DMS 273 treated with DMSO at 0.1 percent for 48 hours (cell line): ENCODE results near the gene TCEA3.

Source experiments
- DNase-seq: peaks from one replicate; lab custom pipeline; 2025; lab: John Stamatoyannopoulos, UW

TCEA3 gene

GRCh38 chr1:23424293-23425192 is at the start of gene TCEA3:
Gene TCEA3 (minus strand): TSS chr1:23424748. CDS start chr1:23424633, 115 bp downstream.
- no peak for DNase-seq

GRCh38 chr1:23473037-23473800 is 48.7 kb upstream of the TCEA3 start:
- DNase-seq: no peak

- no peak for DNase-seq
Observed at GRCh38 chr1:23472351-23473036, 47.9 kb upstream of the TCEA3 start.

- no peak for DNase-seq
Observed at GRCh38 chr1:23471473-23472075, 47.0 kb upstream of the TCEA3 start.

- no peak for DNase-seq
Observed at GRCh38 chr1:23470282-23471070, 45.9 kb upstream of the TCEA3 start.

GRCh38 chr1:23469372-23469982 is 44.9 kb upstream of the TCEA3 start:
- no peak for DNase-seq

- no peak for DNase-seq
Observed at GRCh38 chr1:23466423-23466989, 42.0 kb upstream of the TCEA3 start.

- no peak for DNase-seq
Observed at GRCh38 chr1:23463286-23463685, 38.7 kb upstream of the TCEA3 start.

GRCh38 chr1:23462766-23463165 is 38.2 kb upstream of the TCEA3 start:
- no peak for DNase-seq

GRCh38 chr1:23461050-23461449 is 36.5 kb upstream of the TCEA3 start:
- DNase-seq: no peak

GRCh38 chr1:23460519-23460918 is 36.0 kb upstream of the TCEA3 start:
- DNase-seq: no peak

- DNase-seq: no peak
Observed at GRCh38 chr1:23459338-23459757, 34.8 kb upstream of the TCEA3 start.

- no peak for DNase-seq
Observed at GRCh38 chr1:23456226-23456625, 31.7 kb upstream of the TCEA3 start.

- no peak for DNase-seq
Observed at GRCh38 chr1:23453455-23454000, 29.0 kb upstream of the TCEA3 start.

GRCh38 chr1:23452011-23452411 is 27.5 kb upstream of the TCEA3 start:
- DNase-seq: no peak

GRCh38 chr1:23451441-23451840 is 26.9 kb upstream of the TCEA3 start:
- no peak for DNase-seq

GRCh38 chr1:23450894-23451293 is 26.3 kb upstream of the TCEA3 start:
- DNase-seq: no peak

GRCh38 chr1:23449958-23450357 is 25.4 kb upstream of the TCEA3 start:
- DNase-seq: no peak

GRCh38 chr1:23449306-23449705 is 24.8 kb upstream of the TCEA3 start:
- DNase-seq: no peak

GRCh38 chr1:23448846-23449245 is 24.3 kb upstream of the TCEA3 start:
- DNase-seq: no peak
